Left ventricle myocardium superior (tissue), 1 donor: ENCODE measurements around the gene ROS1. TPM values are rescaled to one million over a fixed set of nuclear protein-coding genes. Genes with fewer than 3 reads are reported as not detected.

Experiments
- ATAC-seq: fragments of 200-7000 bp; cut with Tn5 transposase; one replicate; pipeline ENCODE4 v1.9.1; 2020; ENCODE audit warnings: mild to moderate bottlenecking, moderate library complexity
- DNase-seq: peaks from one replicate; pipeline ENCODE4 v3.0.0-alpha.2; 2020
- intact Hi-C: fragments of 100-400 bp; cut with micrococcal nuclease; formaldehyde crosslinking; loops from one replicate; pipeline ENCODE4 v1.11.0; 2022
- total RNA-seq: library from RNA; stranded (reverse); fragmentation: NEBNext Ultra II Directional; extraction: Animal tissue kit (Norgen Biotek cat#: 25700); gene quantifications from one replicate; pipeline ENCODE4 v1.2.1, GENCODE V29; 2021
- donor health status: DM: no; HTN: yes; CAD: no; lungs with severe emphysema.

ROS1 gene
- total RNA-seq, 1 donor from 2014 or later, result 0.02 TPM

GRCh38 chr6:117329926-117330325 lies 95.8 kb downstream of the ROS1 start:
- intact Hi-C loops, result no loop called here
- DNase-seq, result no peak
- no peak for ATAC-seq

DNA sequence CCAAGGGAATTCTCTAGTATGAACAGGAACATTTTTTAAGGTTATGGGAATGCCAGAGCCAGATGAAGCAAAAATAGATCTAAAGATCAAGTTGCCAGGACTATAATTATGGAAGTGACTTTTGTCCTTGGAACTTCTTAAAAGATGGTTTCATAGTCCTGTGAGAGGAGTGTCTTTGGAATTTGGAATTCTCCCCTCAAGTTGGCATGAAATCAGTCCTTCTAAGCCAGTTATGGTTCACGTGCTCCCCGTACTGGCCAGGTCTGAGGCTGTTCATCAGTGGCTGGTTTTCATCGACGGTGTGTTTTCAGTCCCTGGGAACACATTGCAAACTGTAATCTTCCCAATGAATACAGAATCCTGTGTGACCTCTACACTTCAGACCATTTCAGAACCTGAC lies 97.2 kb downstream of the ROS1 start:
- ATAC-seq (no peak), DNase-seq (no peak)
- intact Hi-C loops, result no loop called here

DNA sequence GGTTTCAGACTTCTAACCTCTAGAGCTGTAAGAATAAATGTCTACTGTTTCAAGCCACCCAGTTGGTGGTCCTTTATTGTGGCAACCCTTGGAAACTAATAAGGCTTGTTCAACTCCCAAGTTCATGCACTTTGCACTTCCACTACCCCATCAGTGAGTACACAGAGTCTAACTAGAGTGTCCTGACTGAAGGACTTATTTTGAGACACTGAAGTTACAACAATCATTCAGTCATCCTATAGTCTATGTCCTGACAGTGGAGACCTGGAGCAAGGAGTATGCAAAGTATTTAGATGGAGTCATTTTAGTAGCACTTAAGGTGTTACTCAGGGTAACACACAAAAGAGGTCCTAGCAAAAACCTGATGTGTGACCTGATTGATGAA lies 97.7 kb downstream of the ROS1 start:
- intact Hi-C loops, result no loop called here
- DNase-seq (no peak), ATAC-seq (no peak)

DNA sequence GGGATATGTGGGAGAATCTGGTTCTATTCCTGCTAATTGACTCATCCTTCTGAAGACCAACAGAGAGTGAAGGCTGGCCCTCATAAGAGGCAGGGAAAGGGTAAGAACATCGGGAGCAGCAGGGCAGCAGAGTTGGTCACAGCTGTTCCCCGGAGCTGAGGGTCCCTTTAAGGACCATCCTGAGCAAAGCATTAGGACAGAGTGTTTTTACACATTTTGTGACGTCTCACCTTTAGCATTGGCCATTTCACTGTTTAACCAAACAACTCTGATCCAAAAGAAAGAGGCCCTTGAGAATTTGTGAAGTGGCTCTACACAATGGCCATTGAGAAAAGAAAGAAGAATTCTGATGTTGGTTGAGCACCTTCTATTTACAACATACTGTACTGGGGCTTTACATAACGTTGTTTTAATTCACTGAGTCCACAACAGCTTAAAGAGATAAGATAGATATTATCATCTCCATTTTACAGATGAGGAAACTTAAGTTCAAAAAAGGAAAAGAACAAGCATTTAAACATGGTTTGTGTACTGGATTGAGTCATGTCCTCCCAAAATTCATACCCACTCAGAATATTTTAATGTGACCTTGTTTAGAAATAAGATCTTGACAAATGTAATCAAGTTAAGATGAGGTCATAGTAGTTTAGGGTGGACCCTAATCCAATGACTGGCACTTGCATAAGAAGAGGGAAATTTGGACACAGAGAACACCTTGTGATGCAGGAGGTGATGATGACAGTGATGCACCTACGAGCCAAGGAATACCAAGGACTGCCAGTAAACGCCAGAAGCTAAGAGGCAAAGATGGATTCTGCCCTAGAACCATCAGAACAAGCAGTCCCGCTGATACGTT lies 98.4 kb downstream of the ROS1 start:
- no peak for ATAC-seq

DNA sequence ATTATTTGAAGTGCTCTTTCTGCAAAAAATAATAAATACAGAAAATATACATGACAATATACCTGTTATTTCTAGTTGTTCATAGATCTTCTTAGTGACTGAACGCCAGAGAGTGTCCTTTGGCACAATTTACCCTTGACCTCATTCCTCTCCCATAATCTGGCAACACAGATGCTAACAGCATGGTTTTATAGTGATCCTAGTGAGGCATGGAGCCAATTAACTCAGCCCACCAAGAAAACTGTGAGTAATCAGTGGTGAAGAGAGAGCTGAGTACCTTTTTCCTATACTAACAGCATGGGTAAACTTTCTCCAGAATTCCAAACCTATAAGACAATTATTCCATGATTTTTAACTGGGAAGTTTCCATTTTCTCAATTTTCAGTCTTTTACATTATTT lies 99.3 kb downstream of the ROS1 start:
- ATAC-seq (no peak), DNase-seq (no peak)
- intact Hi-C loops, result no loop called here

More for the DNA sequence above, 98.4 kb downstream of the ROS1 start:
- intact Hi-C loops, result no loop called here
- no peak for DNase-seq

DNA sequence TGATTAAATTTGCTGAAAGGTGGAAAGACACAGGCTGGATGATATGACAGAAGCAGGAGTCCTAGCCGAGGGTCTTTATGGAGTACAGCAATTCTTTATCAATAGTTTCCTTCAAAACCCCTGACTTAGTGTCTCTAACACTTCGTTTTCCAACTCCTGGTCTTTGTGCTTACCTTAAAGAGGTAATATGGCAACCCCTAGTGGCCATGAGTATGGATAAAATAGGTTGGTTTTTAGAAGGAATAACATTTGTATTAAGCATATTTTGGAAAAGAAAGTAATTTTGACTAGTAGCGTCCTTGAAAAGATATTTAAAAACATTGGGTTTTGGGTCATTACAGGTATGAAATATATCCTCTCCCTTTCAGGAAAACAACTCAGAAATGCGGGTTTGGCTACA lies 108.5 kb downstream of the ROS1 start:
- intact Hi-C loops, result loop anchor here (5.0 kb wide), 1 partner anchor 345 kb away; no protein-coding TSS in a partner anchor
- ATAC-seq (no peak), DNase-seq (no peak)

DNA sequence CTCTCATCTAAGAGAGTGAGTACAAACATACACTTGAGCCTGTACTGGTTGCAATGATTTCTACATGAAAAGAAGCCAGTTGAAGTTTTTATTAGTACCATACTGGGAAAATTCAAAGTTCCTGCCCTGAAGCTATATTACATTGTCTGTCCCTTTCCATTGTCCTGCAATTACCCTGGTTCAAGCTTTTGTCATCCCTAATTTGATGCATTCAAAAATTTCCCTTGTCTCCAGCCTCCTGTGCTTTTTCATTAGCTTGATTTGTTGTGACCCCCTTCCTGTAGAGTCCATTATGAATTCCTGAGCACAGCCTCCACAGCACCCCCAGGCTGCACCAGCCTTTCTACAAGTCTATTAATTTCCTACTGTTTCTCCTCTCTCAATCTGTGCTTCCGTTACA lies 114.0 kb downstream of the ROS1 start:
- DNase-seq (no peak), ATAC-seq (no peak)
- intact Hi-C loops, result no loop called here

DNA sequence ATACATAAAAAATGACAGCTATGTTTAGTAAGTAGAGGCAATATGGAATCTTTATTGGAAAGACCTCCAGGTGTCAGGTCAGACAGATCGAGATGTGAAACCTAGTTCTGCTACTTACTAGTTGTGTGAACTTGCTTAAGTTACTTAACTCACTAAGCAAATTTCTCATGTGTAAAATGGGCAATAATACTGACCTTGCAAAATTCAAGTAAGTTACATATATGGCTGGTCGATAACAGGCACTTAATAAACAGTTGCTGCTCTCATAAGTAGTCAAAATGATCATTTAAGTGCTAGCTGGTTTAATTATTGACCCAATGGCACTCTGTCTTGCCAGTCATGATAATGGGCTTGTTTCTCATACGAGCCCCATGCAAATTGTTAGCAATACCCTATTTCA lies 114.4 kb downstream of the ROS1 start:
- ATAC-seq, result no peak
- no peak for DNase-seq
- intact Hi-C loops, result no loop called here

GRCh38 chr6:117309611-117310010 lies 116.1 kb downstream of the ROS1 start:
- intact Hi-C loops, result no loop called here
- DNase-seq (no peak), ATAC-seq (no peak)

DNA sequence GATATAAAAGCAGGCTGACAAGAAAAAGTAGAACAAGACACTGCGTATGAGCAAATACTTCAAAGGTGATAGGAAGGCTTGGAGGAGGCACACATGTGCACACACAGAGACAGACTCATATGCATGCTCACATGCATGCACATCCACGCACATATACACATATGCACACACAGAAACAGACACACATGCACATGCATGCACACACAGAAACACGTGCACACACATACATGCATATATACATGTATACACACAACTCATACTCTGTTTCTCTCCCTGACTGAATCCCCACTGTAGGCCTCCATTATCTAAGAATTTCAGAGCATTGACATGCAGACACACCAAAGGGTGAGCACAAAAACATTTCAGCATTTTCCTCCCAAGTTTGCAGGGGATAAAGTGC lies 116.7 kb downstream of the ROS1 start:
- DNase-seq, result no peak
- no peak for ATAC-seq
- intact Hi-C loops, result no loop called here

GRCh38 chr6:117307655-117308054 lies 118.1 kb downstream of the ROS1 start:
- DNase-seq (no peak), ATAC-seq (no peak)
- intact Hi-C loops, result no loop called here

DNA sequence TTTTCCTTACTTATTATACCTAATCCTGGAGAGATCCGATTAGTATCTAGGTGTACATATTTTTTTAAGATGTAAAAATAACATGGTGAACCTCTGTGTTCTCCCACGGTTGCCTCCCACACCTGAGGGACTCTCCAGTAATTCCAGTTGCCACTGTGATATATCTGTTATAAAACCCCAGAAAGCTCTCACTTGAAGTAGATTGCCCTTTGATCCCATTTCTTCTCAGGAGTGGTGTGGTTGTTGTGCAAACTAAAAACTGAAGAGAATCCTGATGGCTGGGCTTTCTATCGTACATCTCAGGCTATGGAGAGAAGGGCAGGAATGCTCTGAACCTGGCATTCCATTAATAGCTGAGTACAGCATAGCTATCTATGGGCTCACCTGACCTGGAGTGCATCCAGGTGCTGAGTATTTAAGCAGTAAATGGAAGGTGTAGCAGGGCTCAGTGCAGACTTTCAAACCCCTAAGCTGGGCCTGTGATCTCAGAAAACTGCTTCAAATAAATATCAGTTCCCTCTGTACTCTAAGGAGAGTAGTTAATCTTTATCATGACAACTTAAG lies 119.4 kb downstream of the ROS1 start:
- DNase-seq (no peak), ATAC-seq (no peak)
- intact Hi-C loops, result no loop called here

DNA sequence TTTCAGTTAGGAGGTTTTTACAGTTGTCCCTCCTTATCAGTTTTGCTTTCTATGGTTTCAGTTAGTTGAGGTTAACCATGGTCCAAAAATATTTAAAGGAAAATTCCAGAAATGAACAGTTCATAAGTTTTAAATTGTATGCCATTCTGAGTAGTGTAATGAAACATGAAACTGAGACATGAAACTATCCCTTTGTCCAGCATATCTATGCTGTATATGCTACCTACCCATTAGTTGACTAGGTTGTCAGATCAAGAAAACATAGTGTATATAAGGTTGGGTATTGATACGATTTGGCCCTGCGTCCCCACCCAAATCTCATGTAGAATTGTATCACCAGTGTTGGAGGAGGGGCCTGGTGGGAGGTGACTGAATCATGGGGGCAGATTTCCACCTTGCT lies 121.3 kb downstream of the ROS1 start:
- ATAC-seq, result no peak
- DNase-seq, result no peak
- intact Hi-C loops, result no loop called here

- ATAC-seq (peak; percentile 83), DNase-seq (no peak)
- intact Hi-C loops, result no loop called here
Measured at GRCh38 chr6:117303323-117303722, 122.4 kb downstream of the ROS1 start.

- intact Hi-C loops, result no loop called here
- DNase-seq (no peak), ATAC-seq (no peak)
Measured at GRCh38 chr6:117298941-117299340, 126.8 kb downstream of the ROS1 start.

- ATAC-seq (peak; percentile 54), DNase-seq (no peak)
- intact Hi-C loops, result no loop called here
Measured at GRCh38 chr6:117290173-117290846, 135.4 kb downstream of the ROS1 start.

DNA sequence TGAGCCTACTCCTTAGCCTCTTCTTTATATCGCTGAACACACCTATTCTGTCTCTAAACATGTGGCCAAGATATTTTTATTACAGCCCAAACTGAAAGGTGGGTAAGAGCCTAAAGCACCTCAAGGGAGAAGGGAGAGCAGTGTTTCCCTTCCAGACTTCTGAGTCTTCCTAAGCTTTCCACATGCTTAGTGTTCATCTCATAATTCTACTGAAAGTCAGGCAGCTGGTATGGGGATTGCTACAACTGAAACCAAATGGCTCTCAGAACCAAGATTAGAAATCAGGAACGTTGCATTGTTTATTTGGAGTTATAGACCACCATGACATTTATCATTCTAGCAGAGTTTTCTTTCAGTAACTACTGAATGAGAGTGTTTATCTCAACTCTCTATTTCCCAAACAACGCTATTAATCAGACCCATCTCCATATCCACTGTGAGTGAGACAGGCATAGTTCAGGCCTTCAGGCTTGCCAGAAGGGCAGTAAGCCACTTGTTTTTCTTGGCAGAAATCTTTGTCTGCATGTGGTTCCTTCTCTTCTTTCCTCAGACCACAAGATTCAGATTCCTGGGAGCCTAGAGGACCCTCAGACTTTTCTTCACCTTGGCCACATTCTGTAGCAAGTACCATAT lies 137.5 kb downstream of the ROS1 start:
- intact Hi-C loops, result no loop called here
- DNase-seq (no peak), ATAC-seq (no peak)

- DNase-seq (no peak), ATAC-seq (no peak)
- intact Hi-C loops, result no loop called here
Measured at GRCh38 chr6:117280922-117281321, 144.8 kb downstream of the ROS1 start.

GRCh38 chr6:117276778-117277316 lies 148.9 kb downstream of the ROS1 start:
- DNase-seq, result no peak
- no peak for ATAC-seq
- intact Hi-C loops, result no loop called here

DNA sequence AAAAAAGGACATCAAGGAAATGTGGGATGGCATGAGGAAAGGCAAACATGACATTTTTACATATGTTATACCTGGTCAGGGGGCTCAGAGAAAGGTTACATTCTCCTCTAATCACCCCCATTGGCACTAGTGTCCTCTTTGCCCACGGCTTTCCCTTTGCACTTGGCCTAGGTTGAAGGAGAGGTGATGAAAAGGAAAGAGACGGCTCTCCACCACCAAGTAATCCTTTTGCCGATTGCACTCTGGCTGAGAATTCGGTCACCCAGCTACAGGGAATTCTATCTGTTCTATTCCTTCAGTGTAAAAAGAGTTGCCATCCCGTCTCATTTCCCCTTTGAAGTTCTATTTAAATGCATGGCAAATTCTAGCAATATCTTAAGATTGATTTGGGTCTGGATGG lies 150.0 kb downstream of the ROS1 start:
- no peak for ATAC-seq
- intact Hi-C loops, result no loop called here

More for the DNA sequence above, 150.0 kb downstream of the ROS1 start:
- no peak for DNase-seq
